ENCODE results near the gene SLC13A3.

The SLC13A3 gene

DNA sequence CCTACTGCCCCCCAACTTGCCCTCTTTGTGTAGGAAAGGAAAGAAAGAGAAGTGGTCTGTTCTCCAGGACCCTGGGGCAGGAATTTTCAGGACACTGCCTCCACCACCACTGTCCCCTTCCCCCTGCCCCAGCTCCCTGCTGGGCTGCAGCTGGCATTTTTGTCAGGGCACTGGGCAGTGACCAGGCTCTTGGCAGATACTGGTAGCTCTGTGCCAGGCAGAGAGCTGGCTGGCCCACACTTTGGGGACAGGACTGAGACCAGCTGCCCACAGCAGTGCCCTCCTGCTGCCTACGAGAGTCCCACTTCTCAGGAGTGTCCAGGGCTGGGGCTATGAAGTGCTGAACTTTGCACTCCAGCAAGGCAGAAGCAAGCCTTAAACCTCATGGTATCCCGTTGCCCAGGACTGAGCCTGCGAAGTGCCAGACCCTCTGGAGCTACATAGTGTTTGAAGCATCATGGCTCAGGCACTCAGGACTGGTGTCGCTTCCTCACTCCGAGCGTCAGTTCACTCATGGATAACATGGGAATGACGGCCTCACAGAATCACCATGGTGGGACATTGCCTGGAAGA is 19.3 kb downstream of the SLC13A3 start:
- no peak for DNase-seq

DNA sequence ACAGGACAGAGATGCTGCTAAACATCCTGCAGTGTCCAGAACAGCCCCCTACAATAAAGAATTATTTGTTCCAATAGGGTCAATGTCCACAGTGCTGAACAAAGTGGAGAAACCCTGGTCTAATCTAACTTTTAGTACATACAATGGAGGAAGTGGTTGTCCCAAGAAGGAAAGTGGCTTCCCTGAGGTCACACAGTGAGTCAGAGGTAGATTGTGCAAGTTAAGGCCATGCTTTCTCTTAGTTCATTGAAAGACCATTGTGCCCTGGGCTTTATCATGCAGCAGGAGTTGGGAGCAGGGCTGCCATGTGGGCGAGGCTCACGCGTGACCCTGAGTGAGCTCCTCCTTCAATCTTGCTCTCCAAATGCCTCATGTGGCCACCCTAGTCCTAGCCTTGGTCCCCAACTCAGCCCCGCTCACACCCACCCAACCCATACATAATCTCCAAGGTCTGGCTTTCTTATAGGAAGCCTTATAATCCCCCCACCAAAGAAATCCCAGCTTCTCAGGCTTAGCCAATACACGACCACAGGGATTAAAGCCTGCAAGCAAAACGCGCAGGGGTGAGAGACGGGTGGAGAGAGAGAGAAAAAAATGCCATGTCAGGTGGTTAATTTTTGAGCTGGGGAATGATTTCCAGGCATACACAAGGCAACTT is 19.9 kb downstream of the SLC13A3 start:
- peak; percentile 2 to 65 for DNase-seq

DNA sequence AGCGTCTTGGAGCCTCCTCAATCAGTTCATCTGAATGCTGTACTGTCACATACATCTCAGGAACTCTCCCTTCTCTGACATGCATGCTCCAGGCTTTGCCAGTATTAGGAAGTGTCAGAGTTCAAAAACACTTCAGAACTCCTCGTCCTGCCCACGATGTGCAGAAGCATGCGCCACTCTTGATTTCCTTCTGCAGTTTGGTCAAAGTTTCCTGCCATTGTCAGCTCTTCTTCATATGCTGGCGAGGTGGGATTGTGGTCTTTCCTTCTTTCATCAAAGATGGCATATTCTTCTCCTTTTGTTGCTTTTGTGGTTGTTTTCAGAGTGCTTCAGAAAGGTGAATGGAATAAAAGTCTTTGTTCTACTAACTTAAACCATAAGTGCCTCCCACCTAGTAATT is 21.0 kb downstream of the SLC13A3 start:
- DNase-seq = no peak

- no peak for DNase-seq
These were observed 21.9 kb downstream of the SLC13A3 start for GRCh38 chr20:46629341-46629740.

DNA sequence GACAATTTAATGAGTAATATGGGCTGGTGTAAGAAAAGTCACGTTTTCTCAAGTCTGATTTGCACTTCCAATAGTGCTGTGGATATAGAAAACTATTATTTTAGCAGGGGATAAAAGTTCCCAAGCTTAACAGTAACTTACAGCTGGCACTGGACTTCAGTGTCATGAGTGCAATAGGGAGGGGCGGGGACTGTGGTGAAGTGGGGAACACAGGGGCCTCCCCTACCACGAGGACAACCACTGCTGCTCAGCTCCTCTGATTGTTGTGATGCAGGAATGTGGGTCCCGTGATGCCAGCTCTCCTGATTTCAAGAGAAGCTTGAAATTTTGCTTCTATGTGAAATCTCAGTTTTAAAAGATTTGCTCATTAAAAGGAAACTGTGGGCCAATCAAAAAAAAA is 24.0 kb downstream of the SLC13A3 start:
- DNase-seq = no peak

GRCh38 chr20:46626758-46627157 is 24.5 kb downstream of the SLC13A3 start:
- no peak for DNase-seq

GRCh38 chr20:46625875-46626373 is 25.3 kb downstream of the SLC13A3 start:
- DNase-seq = no peak

GRCh38 chr20:46624946-46625345 is 26.3 kb downstream of the SLC13A3 start:
- no peak for DNase-seq

- no peak for DNase-seq
These were observed 29.1 kb downstream of the SLC13A3 start for GRCh38 chr20:46622165-46622564.

DNA sequence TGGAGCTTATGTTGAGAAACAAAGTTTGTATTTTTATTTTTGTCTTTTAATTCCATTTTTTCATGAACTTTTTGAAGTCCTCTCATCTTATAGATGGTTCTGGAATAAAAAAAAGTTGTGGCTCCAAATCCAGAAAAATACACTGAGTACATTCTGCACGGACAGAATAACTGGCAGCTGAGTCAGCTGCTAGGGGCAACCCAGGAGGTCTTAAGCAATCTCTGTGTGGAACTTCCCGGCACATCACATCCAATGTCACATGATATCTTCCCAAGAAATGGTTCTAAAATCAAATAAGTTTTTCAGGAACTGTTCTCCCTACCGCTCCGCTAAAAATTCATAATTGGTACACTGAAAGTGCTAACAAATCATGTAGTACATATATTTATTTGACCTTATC is 29.8 kb downstream of the SLC13A3 start:
- DNase-seq = no peak

DNA sequence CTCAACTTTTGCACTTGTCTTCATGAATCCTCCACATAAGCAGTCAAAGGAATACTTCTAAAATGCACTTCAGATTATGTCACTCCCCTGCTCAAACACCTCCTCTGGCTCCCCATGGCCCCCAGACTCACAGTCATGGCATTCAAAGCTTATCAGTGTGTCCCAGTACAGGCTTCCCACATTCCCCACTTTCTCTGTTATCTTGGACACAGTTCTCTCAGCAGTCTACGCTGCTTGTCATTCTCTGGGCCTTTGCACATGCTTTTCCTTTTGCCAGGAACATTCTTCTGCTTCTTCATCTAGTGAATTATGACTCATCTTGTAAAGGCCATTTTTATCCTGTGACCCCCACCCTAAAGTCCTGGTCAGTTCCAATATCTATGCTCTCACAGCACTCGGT is 31.8 kb downstream of the SLC13A3 start:
- no peak for DNase-seq

DNA sequence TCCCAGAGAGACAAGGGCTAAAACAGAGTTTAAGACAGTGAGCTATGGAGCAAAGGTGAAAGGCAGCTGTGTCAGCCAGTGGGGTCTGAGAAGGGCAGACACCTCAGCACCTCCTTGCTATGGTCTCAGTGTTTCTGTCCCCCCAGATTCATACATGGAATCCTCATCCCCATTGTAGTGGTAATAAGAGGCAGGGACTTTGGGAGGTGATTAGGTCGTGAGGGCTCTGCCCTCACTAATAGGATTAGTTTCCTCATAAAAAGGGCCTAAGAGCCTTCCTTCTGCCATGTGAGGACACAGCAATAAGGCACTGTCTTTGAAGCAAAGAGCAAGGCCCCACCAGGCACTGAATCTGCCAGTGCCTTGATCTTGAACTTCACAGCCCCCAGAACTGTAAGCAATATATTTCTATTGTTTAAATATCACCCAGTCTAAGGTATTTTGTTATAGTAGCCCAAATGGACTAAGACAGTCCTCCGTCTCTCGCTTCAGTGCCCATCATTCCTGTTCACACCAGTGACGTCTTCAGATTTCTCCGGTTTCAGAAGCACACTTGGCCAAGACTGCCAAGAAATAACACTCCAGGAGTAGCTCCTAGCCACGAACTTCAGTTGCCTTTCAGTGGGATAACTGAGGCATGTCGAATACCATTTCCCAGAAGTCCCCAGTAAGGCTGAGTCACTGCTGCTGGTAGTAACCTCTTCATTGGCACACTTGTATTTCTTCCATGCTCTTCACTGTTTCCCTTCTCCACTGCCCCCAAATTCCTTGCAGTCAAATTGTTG is 32.8 kb downstream of the SLC13A3 start:
- DNase-seq = no peak

DNA sequence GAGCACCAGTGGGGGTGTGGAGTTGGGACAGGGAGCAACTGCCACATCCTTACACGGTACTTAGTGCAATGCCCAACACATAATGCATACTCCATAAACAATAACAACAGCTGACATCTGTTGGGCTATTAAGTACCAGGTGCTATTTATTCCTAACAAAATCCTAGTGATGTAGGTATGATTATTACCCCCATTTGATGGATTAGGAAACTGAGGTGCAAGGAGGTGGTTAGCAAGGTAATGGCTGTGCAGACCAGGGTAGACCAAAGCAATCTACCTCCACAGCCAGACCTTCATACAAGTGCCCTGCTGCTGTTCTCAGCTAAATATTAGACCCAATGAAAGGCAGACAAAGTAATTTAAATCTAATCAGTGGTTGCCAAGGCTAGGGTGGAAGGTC is 36.8 kb downstream of the SLC13A3 start:
- no peak for DNase-seq

- DNase-seq = no peak
These were observed 41.1 kb downstream of the SLC13A3 start for GRCh38 chr20:46610145-46610544.

GRCh38 chr20:46609043-46609442 is 42.2 kb downstream of the SLC13A3 start:
- no peak for DNase-seq

DNA sequence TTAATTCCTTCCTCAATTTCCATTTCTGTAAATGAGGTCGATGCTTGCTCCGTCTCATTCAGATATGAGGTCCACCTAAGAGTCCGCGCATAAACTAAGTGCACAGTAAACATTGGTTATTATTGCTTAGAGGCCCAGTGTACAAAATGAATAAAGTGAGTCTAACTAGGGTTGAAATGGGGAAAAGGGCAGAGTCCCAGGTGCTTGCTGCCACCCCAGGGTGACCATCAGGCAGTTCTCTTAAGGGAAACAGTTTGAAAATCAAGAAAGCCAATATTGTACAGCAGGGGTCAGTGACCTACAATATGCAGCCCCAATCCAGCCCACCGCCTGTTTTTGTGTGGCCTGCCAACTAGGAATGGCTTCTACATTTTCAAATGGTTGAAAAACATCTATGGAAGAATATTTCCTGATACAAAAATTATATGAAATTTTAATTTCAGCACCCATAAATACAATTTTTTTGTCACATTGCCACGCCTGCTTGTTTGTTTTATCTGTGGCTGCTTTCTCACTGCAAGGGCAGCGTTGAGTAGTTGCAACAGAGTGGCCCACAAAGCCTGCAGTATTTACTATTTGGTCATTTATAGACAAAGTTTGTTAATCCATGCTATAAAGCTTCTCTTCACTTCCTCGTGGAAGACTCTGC is 43.3 kb downstream of the SLC13A3 start:
- no peak for DNase-seq

DNA sequence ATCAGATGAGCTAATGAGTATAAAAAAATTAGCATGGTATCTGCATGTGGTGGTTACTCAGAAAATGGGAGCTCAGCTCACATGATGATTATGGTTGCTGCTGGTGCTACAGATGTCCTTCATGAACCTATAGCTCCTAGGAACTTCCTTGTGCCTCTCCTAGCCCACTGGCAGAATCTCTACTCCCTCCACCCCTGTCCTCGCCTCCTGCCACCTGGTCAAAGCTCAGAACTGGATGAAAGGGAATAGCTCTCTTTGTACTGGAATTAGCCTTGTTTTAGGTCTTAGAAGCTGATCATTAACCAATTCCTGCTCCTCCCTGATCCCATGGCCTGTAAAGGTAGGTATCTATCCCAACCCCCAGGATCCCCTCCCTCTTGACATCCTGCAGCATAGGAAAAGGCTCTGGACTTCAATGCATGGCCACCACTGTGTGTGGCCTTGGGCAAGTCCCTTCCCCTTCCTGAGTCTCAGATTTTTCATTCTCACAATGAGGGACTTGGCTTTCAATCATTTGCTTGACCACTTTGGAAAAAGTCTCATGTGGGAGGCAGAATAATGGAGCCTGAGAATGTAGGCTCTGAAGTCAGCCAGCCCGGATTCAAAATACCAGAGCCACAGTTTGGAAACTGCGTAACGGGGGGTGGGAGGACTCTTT is 43.9 kb downstream of the SLC13A3 start:
- no peak for DNase-seq

GRCh38 chr20:46606817-46607190 is 44.5 kb downstream of the SLC13A3 start:
- DNase-seq = no peak

DNA sequence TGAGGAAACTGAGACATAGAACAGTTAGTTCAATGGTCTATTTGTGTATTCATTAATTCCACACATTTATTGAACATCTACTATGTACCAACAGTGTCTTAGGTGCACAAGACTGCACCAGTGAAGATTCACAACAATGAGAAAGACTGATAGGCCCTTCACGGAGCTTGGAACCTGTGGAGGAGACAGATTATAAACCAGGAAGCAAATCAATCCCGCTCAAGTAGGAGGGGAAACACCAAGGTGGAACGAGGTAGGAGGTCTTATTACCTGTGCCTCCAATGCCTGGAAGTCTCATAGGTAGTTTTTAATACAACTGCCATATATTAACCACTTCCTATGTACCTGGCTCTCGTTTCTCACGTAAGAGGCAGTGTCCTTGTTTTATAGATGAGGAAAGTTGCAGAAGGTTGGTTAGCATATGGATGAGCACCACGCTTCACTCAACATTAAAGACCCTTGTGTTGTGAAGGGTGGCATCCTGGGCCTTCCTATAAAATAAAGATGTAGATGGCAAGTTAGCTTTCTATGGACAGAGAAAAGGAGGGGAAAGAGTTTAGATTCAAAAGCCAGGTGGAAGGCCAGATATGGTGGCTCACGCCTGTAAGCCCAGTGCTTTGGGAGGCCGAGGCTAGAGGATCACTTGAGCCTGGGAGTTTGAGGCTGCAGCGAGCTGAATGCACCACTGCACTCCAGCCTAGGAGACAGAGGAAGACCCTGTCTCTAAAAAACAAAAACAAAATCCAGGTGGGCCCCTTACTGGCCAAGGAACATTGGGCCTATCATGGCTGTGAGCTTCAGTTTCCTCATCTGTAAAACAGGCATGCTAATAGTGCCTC is 45.1 kb downstream of the SLC13A3 start:
- DNase-seq = no peak

DNA sequence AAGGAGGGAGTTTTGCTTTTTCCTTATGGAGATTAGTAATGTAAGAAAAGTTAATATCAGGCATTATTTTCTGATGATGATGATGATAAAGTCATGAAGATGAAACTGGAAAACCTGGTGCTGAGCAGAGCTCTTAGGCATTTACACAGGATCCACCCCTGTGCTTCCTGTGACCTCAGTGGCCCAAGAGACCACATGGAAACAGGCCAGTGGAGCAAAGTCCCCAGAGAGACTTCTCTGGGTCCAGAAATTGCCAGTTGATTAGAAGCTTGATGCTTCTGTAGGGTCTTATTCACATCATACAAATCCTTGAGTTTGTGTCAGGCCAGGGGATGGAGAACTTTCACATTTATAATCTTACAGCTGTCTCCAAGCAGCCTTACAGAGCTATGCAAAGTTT is 46.1 kb downstream of the SLC13A3 start:
- no peak for DNase-seq

- no peak for DNase-seq
These were observed 46.6 kb downstream of the SLC13A3 start for GRCh38 chr20:46604551-46605133.

DNA sequence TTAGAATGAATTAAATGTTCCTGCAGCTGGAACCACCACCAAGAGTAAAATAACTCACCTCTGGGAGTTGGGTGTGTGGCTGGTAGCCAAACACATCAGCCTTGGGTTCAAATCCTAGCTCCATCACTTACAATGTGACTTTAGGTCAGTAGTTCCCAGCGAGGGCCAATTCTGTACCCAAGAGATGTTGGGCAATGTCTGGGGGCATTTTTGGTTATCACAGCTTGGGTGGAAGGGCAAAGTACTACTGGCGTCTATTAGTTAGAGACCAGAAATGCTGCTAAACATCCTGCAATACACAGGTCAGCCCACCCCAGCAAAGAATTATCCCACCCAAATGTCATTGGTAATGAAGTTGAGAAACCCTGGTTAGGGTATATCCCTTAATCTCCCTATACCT is 48.8 kb downstream of the SLC13A3 start:
- no peak for DNase-seq

Data from CD4-positive, alpha-beta T cell treated with Interleukin-4 for 1 hour (primary cell).